Stimulated activated CD4-positive, alpha-beta T cell treated with anti-CD3 and anti-CD28 coated beads, TNF-alpha, amount 100 ng/mL, for 4 hours (primary cell): ENCODE measurements around the gene PKNOX2.

Source experiments
- DNase-seq, 3 experiments: peaks; one replicate each; pipeline ENCODE4 v3.0.0-alpha.2; 2020; ENCODE audit warnings: low read depth in 3 of 3

The PKNOX2 gene

DNA sequence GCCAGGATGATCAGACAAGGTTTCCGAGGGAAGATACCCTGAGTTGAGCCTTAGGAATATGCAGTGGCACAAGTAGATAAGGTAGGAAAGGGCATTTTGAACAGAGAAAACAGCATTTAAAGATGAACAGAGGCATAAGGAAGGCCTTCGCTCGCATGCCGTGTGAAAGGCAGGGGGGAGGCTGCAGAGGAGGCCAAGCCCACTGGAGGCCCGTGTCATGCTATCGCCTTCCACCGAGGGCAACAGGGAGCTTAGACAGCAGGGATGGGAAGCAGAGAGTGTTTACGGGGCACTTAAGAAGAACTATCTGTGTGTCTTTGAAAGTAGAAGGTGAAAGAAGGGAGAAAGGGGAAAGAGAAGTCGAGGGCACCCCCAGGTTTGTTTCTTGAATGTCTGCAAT is 148.3 kb downstream of the PKNOX2 start:
- no peak for DNase-seq

DNA sequence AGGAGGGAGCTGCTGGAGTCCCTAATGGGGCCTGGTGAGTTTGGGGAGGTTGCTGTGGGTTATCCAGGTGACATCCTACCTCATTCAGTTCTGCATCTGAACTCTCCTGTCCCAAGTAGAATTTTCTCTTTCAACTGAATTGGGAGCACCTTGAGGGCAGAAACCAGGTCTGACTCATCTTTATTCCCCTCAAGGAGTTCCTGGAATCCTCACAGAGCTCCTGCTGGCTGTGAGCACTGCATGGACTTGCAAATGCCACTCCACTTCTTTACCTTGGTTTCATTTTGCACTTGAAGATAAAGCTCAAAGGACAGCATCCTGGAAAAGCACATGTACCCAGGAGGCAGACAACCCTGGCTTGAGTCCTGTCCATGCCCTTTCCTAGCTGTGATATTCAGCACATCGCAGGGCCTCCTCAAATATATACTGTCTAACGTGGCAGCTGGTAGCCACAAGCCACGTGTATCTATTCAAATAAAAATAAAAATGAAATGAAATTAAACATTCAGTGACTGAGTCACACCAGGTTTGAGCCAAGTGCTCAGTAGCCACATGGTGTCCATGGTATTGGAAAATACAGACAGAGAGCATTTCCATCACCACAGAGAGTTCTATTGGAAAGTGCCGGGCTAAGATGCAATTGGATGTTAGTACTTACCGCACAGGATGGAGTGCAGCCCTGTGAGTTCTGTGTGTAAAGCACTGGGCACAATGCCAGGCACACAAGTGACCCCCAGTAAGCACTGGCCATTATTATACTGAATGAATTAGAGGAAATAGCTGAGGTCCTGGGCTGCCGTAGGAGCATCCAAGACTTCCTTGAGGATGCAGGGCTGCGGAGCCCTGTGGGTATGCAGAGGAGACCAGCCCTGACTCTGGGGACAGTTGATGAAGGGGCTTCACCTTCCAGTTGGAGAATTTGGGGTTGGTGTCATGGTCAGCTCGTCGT is 149.0 kb downstream of the PKNOX2 start:
- no peak for DNase-seq

DNA sequence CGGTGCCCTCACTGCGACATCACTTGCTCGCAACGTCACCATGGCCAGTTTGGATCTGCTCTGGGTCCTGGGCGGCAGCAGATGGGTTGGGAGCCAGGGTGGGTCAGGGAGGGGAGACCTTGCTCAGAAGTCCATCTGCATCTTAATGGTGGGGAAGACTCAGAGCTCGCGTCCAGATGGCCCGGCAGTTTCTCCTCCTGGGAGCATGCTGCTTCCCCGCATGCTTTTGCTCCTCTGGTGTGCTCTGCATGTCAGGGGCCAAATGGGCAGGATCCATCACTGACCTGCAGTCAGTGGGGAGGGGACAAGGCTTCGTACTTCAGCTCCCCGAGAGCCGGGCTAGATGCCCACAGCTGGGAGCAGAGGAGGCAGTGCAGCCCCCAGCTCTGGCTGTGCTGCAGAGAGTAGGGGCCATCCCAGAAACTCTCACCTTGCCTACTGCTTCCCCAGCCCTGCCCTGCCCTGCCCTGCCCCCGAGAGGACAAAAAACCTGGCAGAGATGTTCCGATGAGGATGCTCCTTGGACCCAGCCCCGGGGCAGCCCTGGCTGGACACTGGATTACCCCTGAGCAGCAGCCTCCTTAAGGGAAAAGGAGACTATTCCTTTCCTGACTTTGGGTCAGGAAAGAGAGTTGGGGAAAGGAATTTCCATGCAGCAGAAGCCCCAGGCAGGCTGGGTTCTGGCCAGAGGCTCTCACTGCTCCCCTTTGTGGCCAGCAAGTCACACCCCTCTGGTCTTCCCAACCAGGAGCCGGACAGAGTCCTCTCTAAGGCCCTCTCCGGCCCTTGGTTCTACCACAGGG is 149.9 kb downstream of the PKNOX2 start:
- no peak for DNase-seq

- no peak for DNase-seq
Measured at GRCh38 chr11:125315079-125315740, 150.7 kb downstream of the PKNOX2 start.

DNA sequence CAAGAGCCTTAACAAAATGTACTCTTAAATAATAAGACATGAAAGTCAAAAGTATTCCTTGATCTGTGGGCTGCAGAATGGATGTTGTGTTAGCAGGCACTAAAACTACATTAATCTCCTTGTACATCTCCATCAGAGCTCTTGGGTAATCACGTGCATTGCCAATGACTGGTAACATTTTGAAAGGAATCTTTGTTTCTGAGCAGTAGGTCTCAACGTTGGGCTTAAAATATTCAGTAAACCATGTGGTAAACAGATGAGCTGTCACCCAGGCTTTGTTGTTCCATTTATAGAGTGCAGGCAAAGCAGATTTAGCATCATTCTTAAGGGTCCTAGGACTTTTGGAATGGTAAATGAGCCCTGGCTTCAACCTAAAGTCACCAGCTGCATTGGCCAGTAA is 152.9 kb downstream of the PKNOX2 start:
- DNase-seq = no peak

- DNase-seq = no peak
Measured at GRCh38 chr11:125319649-125320048, 155.1 kb downstream of the PKNOX2 start.

DNA sequence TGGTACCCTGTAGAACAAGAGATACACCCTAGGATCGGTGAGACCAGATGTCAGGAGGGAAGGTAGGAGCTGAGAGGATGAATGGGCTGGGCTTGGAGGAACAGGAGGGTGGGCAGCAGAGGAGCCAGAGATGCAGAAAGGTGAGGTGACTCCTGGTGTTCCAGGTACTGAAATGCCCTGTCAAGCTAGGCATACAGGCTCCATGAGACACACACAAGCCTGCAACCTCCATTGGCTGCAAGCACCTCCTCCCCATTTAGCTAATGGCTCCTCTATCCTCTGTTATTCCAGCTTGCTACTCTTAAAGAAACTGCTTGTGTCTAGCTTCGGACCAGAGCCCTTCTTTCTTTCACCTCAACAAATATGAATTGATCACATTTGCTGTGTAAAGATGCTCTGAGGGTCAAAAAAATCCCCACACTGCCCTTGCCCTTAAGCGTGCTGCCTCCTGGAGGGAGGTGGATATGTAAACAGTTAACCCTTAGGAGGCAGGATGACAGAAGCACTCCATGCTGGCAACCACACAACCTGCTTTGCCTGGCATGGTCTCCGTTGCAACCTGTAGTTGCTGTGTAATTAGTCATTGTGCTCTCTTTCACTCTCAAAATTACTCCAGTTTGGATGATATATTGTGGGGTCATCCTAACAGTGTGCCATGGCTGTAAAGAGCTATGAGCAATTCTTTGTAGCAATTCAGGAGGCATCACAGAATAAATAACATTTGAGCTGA is 156.0 kb downstream of the PKNOX2 start:
- DNase-seq = no peak

DNA sequence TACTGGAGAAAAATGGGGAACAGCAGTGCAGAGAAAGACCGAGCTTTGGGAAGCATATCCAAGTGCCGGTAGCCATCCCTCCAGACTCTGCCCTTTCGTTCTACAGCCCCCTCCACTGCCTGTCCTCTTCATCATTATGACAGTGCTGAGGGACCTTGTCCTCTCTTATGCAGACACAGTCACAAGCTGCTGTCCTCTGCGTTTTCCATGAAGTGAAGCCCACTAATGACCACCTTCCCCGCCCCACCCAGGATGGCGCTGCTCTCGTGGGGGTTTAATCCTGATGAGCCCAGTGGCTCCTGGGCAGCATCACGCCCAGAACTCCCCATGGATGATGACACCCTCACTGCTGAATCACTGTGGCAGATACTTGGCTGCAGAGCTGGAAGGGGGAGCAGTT is 157.7 kb downstream of the PKNOX2 start:
- no peak for DNase-seq

- DNase-seq = no peak
Measured at GRCh38 chr11:125325196-125325595, 160.6 kb downstream of the PKNOX2 start.

- no peak for DNase-seq
Measured at GRCh38 chr11:125326126-125326525, 161.6 kb downstream of the PKNOX2 start.

- no peak for DNase-seq
Measured at GRCh38 chr11:125327518-125328224, 163.1 kb downstream of the PKNOX2 start.

GRCh38 chr11:125328225-125328580 is 163.7 kb downstream of the PKNOX2 start:
- DNase-seq = no peak

GRCh38 chr11:125329786-125330185 is 165.2 kb downstream of the PKNOX2 start:
- no peak for DNase-seq

DNA sequence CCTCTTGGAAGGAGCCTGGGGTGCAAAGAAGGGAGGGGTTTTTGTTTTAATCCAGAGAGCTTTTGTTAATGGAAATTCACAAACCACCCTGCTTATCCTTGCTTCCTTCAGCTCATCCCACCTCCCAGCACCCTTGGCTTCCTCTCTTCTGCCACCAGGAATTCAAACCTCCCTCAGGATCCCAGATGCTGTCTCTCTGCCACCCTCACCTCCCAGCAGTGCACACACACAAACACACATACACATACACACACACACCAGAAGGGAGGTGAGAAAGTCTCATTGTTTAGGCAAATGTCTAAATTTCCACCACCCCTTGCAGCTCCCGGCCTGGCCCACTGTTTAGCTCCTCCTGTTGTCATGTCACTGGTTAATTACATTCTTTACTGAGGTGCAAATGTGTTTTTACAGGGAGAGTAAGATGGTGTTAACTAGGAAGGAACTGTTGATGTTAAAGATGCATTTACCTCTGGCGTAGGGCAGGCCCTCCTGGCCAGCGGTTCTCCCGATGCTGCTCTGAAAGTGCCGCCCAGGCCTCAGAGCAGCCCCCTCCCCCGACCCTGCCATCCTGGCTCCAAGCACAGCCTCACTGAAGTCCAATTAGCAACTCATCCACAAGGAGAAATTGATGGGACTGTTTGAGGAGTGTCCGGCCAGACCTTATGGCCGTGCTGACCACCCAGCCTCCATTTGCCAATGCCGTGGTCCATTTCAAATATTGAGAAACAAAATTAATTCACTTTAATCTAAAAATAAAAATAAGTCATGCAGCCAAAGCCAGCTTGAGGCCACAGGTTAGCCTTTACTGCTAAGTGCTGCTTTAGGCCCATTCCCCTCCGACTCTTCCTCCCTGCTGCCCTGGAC is 166.1 kb downstream of the PKNOX2 start:
- no peak for DNase-seq

DNA sequence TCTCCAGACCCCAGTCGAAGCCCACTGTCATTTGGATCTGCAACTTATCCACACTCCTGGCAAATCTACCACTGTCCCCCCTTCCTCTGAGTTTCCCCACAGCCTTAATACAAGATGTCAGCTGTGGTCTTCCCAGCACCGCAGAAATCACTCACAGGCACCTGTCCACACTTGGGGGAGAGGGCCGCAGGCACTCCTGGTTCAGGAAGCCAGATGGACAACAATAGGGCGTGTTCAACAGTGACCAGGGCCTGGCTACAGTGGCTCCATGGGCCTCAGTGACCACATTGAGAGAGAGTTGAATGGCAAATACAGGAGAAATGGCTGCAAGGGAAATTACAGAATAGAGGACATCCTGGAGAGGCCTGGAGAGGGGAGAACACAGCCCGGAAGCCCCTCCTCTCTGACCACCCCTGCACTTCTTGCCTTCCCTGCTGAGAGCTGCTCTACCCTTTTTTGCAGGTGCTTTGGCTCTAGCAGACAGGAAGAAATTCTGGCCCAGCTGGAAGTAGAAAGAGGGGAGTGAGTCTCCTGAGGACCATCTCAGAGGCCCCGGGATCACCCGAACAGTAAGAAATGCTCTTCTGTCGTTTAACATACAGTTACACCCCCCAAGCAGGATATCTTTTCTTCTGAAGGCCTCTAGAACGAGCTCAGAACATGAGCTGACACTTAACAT is 166.9 kb downstream of the PKNOX2 start:
- DNase-seq = no peak

DNA sequence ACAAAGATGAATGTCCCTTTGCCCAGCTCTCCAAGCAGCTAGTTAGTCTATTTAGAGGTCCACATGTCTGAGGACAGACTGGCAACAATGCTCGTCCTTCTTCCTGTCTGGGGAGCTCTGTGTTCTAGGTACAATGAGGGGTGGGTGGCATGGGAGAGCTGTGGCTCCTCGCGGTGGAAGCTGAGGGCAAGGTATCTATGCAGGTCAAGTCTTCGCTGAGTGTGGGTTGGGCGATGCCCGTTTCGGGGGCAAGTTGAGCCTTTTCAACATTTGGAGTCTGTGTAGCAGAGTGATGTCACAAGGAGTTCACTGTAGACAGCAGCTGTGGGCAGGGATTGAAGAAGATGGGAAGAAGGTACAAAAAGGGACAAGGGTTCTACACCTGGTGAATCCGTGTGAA is 168.3 kb downstream of the PKNOX2 start:
- no peak for DNase-seq

DNA sequence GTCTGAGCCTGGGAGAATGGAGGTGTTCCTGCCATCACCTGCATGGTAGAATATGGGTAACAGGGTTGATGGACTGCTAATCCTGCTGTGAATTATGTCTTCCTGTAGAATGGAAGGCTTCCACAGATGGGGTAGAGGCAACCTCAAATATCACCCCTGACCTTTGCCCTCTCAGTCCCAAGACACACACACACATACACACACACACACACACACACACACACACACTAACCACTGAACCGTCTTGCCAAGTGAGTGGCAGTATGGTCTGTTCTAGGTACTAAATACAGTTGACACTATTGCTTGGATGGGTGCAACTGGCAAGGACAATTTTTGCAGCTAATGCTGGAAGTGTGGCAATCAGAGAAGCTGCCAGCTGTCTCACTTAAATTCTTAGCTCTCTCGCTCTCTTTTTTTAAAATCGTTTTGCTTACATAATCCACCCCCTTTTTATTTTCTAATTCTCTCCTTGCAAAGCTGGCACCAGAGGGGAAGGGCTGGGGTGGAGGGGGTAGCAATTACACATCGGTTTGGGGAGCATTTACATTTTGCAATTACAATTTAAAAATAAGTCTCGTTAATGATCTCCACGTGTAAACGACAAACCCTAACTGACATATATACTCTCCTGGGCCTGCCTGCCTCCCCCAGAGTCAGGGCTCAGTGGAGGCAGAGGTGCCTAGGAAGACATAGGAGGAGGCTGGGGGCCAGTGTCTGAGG is 169.0 kb downstream of the PKNOX2 start:
- no peak for DNase-seq

- no peak for DNase-seq
Measured at GRCh38 chr11:125335106-125335505, 170.6 kb downstream of the PKNOX2 start.
